GM13977 (cell line): ENCODE results near the gene WDR17.

Experiments used
- DNase-seq: peaks from one replicate; pipeline ENCODE4 v3.0.0; 2012; ENCODE audit warnings: low spot score
- in situ Hi-C: fragments of 300-500 bp; cut with MboI; formaldehyde crosslinking; loops from one replicate; pipeline ENCODE4 v1.12.0; 2022; ENCODE audit warnings: low sequenced_read_pairs, low pct_unique_long_range_greater_than_20kb, mixed read lengths, inconsistent platforms; ENCODE audit not compliant: unreplicated experiment
- TF ChIP-seq, protein P1 (sequence below): IDR thresholded peaks from 2 replicates; pipeline ENCODE4 v1.5.1; 2012; ENCODE audit warnings: mild to moderate bottlenecking, control low read depth; ENCODE audit not compliant: insufficient read depth; ENCODE audit errors: extremely low read depth, missing control alignments

WDR17 gene

DNA sequence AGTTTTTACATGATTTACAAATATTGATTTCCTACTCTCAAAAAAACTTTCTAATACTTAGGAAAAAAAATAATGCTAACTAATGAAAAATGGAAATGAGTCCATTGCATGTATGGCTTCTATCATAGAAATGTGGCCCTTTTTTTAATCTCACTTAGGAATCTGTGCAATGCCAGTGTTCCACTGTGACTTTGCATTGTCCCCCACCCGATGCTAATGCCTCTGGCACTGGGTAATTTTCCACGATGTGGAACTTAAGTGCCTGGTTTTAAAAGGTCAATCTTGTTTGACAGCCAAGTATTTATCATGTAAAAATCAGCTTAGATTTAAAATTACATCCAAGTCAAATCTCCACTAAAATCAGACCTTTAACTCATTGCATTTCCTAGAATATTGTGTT lies 76.6 kb downstream of the WDR17 start:
- in situ Hi-C loops: no loop called here
- TF ChIP-seq, protein P1, sequence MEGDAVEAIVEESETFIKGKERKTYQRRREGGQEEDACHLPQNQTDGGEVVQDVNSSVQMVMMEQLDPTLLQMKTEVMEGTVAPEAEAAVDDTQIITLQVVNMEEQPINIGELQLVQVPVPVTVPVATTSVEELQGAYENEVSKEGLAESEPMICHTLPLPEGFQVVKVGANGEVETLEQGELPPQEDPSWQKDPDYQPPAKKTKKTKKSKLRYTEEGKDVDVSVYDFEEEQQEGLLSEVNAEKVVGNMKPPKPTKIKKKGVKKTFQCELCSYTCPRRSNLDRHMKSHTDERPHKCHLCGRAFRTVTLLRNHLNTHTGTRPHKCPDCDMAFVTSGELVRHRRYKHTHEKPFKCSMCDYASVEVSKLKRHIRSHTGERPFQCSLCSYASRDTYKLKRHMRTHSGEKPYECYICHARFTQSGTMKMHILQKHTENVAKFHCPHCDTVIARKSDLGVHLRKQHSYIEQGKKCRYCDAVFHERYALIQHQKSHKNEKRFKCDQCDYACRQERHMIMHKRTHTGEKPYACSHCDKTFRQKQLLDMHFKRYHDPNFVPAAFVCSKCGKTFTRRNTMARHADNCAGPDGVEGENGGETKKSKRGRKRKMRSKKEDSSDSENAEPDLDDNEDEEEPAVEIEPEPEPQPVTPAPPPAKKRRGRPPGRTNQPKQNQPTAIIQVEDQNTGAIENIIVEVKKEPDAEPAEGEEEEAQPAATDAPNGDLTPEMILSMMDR: no peak
- no peak for DNase-seq

DNA sequence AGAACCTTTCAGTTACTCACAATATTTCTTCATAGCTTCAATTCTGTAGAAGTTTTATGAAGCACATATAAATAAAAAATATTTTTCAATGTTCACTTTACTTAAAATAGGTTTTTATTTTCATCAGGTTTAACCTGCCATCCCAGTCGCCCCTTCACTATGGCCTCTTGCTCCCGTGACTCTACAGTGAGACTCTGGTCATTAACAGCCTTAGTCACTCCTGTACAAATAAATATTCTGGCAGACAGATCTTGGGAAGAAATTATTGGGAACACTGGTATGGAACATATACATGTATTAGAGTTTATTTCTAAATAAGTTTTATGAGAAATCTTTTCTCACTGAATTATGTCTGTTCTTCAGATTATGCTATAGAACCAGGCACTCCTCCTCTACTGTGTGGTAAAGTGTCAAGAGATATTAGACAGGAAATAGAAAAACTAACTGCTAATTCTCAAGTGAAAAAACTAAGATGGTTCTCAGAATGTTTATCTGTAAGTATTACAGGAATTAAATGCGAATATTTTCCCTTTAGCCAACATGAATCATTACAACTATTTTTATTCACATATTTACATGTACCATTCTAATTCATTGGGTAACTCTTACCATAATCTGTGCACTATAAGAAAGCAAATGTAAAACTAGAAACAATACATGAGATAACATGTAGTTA lies 84.2 kb downstream of the WDR17 start:
- TF ChIP-seq, protein P1: no peak
- in situ Hi-C loops: no loop called here

DNA sequence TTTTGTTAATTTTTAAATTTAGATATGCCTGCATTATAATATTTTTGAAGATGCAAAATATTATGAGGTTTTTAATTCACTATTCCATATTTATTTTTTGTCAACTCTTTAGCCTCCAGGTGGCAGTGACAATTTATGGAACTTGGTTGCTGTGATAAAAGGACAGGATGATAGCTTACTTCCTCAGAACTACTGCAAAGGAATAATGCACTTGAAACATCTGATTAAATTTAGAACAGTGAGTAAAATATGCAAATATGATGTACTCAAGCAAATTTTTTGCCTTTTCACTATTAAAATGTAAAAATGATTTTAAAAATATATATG lies 84.7 kb downstream of the WDR17 start:
- DNase-seq: no peak
- TF ChIP-seq, protein P1: no peak
- in situ Hi-C loops: no loop called here

More for the DNA sequence above, 84.2 kb downstream of the WDR17 start:
- DNase-seq: no peak

DNA sequence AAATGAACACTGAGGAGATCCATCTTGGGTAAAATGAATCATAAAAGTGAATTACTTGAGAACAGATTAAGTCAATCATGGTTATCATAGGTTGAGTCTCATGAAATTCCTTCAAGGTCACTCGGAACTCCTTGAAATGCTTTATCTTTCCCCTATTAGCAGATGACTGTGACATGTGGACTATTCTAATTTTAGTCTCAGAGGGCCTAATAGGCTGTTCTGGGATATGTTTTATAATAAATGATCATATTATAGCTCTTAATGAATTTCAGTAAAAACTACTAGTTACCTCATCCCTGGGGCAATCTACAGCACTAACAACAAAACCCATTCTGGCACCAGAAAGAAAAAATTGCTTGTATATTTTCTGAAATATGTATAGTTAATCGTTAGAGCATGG lies 85.1 kb downstream of the WDR17 start:
- in situ Hi-C loops: no loop called here
- no peak for DNase-seq
- TF ChIP-seq, protein P1: no peak

DNA sequence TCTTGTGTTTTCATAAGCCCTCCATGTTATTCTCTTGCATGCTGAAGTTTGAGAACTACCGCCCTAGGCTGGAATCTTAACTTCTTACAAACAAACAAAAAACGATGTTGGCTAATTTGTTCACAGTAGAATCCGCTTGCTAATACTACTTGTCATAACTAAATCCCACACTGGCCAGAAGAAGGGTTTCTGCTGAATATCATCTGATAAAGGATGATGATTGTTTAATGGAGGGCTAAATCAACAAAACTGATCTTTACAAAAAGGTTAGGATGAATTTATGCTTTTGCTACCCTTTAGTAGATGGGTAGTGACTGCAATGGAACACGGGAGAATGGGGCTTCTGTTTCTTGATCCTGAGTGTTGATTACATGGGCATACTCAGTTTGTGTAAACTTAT lies 87.5 kb downstream of the WDR17 start:
- no peak for DNase-seq
- in situ Hi-C loops: no loop called here

DNA sequence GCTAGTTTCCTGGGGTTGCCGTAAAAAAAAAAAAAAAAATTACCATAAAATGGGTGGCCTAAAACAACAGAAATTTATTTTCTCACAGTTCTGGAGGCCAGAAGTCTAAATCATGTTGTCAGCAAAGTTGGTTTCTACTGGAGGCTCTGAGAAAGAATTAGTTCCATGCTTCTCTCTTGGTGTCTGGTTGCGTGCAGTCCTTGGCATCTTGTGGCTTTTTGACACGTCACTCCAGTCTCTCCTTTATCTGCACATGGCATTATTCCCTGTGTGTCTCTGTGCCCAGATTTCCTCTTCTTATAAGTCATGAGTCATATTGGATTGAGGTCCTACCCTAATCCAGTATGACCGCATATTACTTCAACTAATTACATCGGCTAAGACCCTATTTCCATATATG lies 91.0 kb downstream of the WDR17 start:
- in situ Hi-C loops: no loop called here
- TF ChIP-seq, protein P1: no peak
- no peak for DNase-seq

More for the DNA sequence above, 87.5 kb downstream of the WDR17 start:
- TF ChIP-seq, protein P1: no peak
